GM12874 (cell line): Measurements from ENCODE around the gene WRAP73.

Experiments used
- CTCF ChIP-seq: IDR thresholded peaks from 2 replicates; pipeline ENCODE4 v1.5.1; 2011; ENCODE audit warnings: low read depth, mild to moderate bottlenecking, control low read depth, low read length, moderate library complexity; ENCODE audit not compliant: insufficient read depth

WRAP73 gene

GRCh38 chr1:3598051-3598491 is 51.8 kb downstream of the WRAP73 start:
- TF ChIP-seq CTCF = no peak

DNA sequence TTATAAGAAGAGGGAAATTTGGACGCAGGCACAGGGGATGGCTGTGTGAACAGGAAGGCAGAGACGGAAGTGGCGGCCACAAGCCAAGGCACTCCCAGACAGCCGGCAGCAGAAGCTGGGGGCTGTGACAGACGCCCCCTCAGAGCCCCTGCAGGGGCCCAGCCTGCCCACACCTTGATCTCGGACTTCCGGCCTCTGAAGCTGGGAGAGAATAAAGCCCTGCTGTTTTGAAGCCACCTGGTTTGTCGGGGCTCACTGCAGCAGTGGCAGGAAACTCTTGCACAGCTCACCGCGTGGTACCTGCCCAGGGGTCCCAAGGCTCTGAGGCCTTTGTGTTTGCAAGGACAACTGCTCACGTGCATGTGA is 52.3 kb downstream of the WRAP73 start:
- no peak for TF ChIP-seq CTCF

DNA sequence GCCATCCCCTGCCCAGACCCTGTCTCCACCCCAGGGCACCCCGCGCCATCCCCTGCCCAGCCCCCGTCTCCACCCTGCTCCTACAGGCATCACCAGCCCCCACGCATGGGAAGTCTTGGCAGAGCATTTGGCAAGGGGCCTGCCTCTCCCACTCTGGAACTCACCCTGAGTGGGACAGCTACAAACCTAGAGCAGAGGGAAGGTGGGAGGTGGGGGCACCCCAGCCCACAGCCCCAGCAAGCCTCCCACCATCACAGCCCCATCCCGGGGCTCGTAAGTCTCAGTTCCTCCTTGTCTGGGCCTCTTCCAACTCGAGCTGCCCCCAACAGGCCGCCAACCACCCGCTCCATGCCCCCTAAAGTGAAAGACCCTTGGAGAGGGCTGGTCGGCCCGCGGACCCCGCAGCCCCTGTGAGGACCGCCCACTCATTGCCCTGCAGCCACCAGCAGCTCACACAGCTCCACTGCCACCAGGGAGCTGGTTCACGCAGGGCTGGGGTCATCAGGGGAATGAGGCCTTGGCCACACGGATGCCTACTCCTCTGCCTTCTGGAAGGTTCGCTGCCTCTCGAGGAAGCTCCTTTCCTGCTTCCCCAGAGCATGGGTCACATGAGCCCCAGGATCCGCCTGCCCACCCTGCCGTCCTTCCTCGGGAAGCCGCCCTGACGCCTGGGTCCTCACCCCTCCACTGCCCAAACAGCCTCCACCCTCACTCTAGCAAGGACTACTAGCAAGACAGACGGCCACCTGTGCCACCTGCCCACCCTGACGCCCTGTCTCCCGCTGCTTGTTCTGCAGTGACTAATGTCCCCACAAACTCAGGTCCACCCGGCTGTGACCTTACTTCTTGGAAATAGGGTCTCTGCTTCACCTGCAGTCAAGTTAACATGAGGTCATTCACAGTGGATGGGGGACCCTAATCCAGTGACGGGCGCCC is 53.0 kb downstream of the WRAP73 start:
- TF ChIP-seq CTCF = no peak

GRCh38 chr1:3595949-3596348 is 54.0 kb downstream of the WRAP73 start:
- no peak for TF ChIP-seq CTCF

- TF ChIP-seq CTCF = no peak
These were observed 55.1 kb downstream of the WRAP73 start for GRCh38 chr1:3594706-3595377.

- no peak for TF ChIP-seq CTCF
These were observed 56.2 kb downstream of the WRAP73 start for GRCh38 chr1:3593745-3594144.

DNA sequence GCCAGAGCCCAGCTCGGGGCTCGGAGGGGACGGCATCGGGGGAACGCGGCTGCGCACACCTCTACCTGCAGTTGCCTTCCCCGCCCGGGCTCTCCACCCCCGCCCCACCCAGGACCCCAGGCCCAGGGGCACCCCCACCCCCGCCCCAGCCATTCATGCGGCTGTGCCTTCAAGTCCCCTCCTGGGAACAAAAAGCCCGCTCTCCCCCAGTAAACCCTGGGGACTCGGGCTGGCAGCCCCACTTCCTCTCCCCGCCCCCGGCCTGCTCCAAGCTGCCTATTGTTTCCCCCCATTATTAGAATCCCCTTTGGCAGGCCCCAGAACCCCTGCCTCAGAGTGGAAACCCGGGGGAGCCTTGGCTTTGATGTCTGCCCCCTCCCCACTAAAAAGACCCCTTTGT is 56.6 kb downstream of the WRAP73 start:
- no peak for TF ChIP-seq CTCF
